Astrocyte (in vitro differentiated cells and primary cell): ENCODE data around the gene MAT2A.

Experiments
- EZH2 ChIP-seq: IDR thresholded peaks from 2 replicates; pipeline ENCODE4 v1.6.1; 2012; ENCODE audit warnings: mild to moderate bottlenecking, low read length, inconsistent platforms; ENCODE audit not compliant: insufficient read depth
- TF ChIP-seq, protein P1 (sequence below): IDR thresholded peaks from 2 replicates; pipeline ENCODE4 v1.5.1; 2011; ENCODE audit warnings: low read depth, mild to moderate bottlenecking, inconsistent platforms, low read length, moderate library complexity; ENCODE audit not compliant: insufficient read depth

DNA sequence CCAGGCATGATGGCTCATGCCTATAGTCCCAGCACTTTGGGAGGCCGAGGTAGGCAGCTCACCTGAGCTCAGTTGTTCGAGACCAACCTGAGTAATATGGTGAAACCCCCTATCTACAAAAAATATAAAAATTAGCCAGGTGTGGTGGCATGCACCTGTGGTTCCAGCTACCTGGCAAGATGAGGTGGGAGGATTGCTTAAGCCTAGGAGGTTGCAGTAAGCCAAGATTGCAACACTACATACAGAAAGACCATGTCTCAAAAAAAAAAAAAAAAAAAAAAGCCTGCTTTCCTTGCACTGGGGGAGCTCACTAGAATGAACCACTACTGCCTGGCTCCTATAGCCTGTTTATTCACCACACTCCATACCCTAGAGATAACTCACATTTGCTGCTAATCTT is 7.4 kb upstream of the MAT2A start:
- TF ChIP-seq, protein P1, sequence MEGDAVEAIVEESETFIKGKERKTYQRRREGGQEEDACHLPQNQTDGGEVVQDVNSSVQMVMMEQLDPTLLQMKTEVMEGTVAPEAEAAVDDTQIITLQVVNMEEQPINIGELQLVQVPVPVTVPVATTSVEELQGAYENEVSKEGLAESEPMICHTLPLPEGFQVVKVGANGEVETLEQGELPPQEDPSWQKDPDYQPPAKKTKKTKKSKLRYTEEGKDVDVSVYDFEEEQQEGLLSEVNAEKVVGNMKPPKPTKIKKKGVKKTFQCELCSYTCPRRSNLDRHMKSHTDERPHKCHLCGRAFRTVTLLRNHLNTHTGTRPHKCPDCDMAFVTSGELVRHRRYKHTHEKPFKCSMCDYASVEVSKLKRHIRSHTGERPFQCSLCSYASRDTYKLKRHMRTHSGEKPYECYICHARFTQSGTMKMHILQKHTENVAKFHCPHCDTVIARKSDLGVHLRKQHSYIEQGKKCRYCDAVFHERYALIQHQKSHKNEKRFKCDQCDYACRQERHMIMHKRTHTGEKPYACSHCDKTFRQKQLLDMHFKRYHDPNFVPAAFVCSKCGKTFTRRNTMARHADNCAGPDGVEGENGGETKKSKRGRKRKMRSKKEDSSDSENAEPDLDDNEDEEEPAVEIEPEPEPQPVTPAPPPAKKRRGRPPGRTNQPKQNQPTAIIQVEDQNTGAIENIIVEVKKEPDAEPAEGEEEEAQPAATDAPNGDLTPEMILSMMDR, result no peak
- TF ChIP-seq EZH2, result no peak
